ENCODE measurements around the gene APOB. TPM values are rescaled to one million over a fixed set of nuclear protein-coding genes. Genes with fewer than 3 reads are reported as not detected.

Gene APOB
- polyA plus RNA-seq, 1 of the 3 experiments (the other 2 are of a cell fraction): not detected

DNA sequence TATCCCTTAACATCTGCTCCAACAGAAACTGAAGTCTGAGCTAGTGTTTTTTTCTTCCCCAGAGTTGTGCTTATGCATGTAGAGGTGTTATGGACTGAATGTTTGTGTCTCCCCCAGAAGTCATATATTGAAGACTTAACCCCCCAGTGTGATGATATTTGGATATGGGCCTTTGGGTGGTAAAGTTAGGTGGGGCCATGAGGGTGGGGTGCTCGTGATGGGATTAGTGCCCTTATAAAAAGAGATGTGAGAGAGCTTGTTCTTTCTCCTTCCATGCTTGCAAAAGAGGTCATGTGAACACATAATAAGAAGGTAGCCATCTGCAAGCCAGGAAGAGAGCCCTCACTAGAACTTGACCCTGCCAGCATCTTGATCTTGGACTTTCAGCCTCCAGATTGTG lies 34.4 kb upstream of the APOB start:
- TF ChIP-seq EP300 (IDR thresholded peaks at IDR 0.05; ENCODE audit: borderline replicate concordance in 1 of 2, low read depth in 1 of 2, low read length in 1 of 2) (no peak), NRF1 (IDR thresholded peaks at IDR 0.05; ENCODE audit: low read depth, low read length) (no peak), CHD2 (IDR thresholded peaks at IDR 0.05; ENCODE audit: low read length, partially characterized antibody) (no peak), SIN3A (IDR thresholded peaks at IDR 0.05; ENCODE audit: borderline replicate concordance, low read depth, low read length) (no peak), MEF2A (IDR thresholded peaks at IDR 0.05; ENCODE audit: borderline replicate concordance, low read depth) (no peak), YY1 (IDR thresholded peaks at IDR 0.05; ENCODE audit: low read depth) (no peak), FOXM1 (IDR thresholded peaks at IDR 0.05; ENCODE audit: low read depth) (no peak), POLR2AphosphoS5 (IDR thresholded peaks at IDR 0.05; ENCODE audit: low read depth, low read length) (no peak), NFIC (IDR thresholded peaks at IDR 0.05; ENCODE audit: borderline replicate concordance) (no peak), RCOR1 (IDR thresholded peaks at IDR 0.05; ENCODE audit: low read length) (no peak)
- TF ChIP-seq, protein P1, sequence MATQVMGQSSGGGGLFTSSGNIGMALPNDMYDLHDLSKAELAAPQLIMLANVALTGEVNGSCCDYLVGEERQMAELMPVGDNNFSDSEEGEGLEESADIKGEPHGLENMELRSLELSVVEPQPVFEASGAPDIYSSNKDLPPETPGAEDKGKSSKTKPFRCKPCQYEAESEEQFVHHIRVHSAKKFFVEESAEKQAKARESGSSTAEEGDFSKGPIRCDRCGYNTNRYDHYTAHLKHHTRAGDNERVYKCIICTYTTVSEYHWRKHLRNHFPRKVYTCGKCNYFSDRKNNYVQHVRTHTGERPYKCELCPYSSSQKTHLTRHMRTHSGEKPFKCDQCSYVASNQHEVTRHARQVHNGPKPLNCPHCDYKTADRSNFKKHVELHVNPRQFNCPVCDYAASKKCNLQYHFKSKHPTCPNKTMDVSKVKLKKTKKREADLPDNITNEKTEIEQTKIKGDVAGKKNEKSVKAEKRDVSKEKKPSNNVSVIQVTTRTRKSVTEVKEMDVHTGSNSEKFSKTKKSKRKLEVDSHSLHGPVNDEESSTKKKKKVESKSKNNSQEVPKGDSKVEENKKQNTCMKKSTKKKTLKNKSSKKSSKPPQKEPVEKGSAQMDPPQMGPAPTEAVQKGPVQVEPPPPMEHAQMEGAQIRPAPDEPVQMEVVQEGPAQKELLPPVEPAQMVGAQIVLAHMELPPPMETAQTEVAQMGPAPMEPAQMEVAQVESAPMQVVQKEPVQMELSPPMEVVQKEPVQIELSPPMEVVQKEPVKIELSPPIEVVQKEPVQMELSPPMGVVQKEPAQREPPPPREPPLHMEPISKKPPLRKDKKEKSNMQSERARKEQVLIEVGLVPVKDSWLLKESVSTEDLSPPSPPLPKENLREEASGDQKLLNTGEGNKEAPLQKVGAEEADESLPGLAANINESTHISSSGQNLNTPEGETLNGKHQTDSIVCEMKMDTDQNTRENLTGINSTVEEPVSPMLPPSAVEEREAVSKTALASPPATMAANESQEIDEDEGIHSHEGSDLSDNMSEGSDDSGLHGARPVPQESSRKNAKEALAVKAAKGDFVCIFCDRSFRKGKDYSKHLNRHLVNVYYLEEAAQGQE (IDR thresholded peaks at IDR 0.05; ENCODE audit: low read depth, low read length): no peak
- TF ChIP-seq, protein P2, sequence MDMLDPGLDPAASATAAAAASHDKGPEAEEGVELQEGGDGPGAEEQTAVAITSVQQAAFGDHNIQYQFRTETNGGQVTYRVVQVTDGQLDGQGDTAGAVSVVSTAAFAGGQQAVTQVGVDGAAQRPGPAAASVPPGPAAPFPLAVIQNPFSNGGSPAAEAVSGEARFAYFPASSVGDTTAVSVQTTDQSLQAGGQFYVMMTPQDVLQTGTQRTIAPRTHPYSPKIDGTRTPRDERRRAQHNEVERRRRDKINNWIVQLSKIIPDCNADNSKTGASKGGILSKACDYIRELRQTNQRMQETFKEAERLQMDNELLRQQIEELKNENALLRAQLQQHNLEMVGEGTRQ (IDR thresholded peaks at IDR 0.05; ENCODE audit: borderline replicate concordance, low read depth, low read length): no peak
- Histone ChIP-seq H3K9me2 (no peaks in the 10 kb centered on the region), H3K79me2 (ENCODE audit: insufficient read depth) (no peaks in the 10 kb centered on the region), H3K36me3 (replicated peaks in 1 of 2; ENCODE audit: control insufficient read depth in 1 of 2, insufficient read depth in 2 of 2, low read length in 1 of 2) (no peaks in the 10 kb centered on the region), H2AFZ (ENCODE audit: low read depth) (no peak overlapping the region), H3K4me2 (no peak overlapping the region), H3K27me3 (ENCODE audit: insufficient read depth) (no peaks in the 10 kb centered on the region), H3K27ac (ENCODE audit: low read depth in 2 of 2, low read length in 1 of 2) (no peak overlapping the region), H3F3A (replicated peaks; ENCODE audit: insufficient read depth) (no peaks in the 10 kb centered on the region), H3K4me1 (ENCODE audit: control insufficient read depth in 1 of 2, insufficient read depth in 2 of 2, low read depth in 1 of 2, low read length in 1 of 2) (no peaks in the 10 kb centered on the region; a peak in 1 of 4 replicates), H3K9me3 (no peaks in the 10 kb centered on the region), H4K20me1 (ENCODE audit: insufficient read depth) (no peaks in the 10 kb centered on the region), H3K4me3 (ENCODE audit: low read depth in 2 of 2, low read length in 1 of 2) (no peak overlapping the region), H3K9ac (no peak overlapping the region)
- no peak for DNase-seq
- ChIA-PET CTCF (no interaction called here), POLR2A (no interaction called here)
- WGBS (ENCODE audit: low lambda C conversion rate): 3% methylated on average over 1 of the region's 1 CpG

DNA sequence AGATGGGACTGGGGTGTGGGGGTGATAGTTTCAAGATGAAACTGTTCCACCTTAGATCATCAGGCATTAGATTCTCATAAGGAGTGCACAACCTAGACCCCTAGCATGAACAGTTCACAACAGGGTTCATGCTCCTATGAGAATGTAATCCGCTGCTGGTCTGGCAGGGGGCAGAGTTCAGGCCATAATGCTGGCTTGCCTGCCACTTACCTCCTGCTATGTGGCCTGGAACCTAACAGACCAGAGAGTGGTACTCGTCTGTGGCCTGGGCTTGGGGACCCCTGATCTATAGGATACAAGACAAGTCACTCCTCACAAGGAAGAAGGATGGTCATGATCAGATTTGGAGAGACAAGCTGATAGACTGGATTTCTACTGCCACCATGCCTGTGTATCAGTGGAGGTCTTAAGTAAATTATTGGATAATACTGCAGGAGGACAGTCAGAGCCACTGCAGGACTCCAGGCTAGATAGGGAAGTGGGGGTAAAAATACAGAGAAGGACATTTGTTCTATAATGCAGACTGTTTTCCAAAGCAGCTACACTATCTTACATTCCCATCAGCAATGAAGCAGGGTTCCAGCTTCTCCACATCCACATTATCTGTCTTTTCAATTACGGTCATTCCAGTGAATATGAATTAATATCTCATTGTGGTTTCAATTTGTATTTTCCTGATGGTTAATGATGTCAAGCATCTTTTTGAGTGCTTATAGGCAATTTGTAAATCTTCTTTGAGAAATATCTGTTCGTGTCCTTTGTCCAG lies 28.8 kb upstream of the APOB start:
- no peaks in the 10 kb centered on the region for H3K79me2 ChIP-seq (ENCODE audit: insufficient read depth)
- H3K4me2 ChIP-seq: no peak overlapping the region
- DNase-seq: no peak
- H2AFZ ChIP-seq (ENCODE audit: low read depth): no peak overlapping the region
- ChIA-PET POLR2A (no interaction called here), CTCF (interaction anchor here (1.2 kb wide), 1 partner anchor 44 kb away, joined by 3 read pairs; no protein-coding TSS in a partner anchor)
- peaks cover 0 to 19% of the 10 kb centered on the region in 2 experiments; a peak in 2 of 4 replicates for H3K4me1 ChIP-seq (ENCODE audit: control insufficient read depth in 1 of 2, insufficient read depth in 2 of 2, low read depth in 1 of 2, low read length in 1 of 2)
- H3K9ac ChIP-seq: no peak overlapping the region
- H3K9me3 ChIP-seq: no peaks in the 10 kb centered on the region
- no peaks in the 10 kb centered on the region for H3K36me3 ChIP-seq (replicated peaks in 1 of 2; ENCODE audit: control insufficient read depth in 1 of 2, insufficient read depth in 2 of 2, low read length in 1 of 2)
- H3F3A ChIP-seq (replicated peaks; ENCODE audit: insufficient read depth): no peaks in the 10 kb centered on the region
- H4K20me1 ChIP-seq (ENCODE audit: insufficient read depth): no peaks in the 10 kb centered on the region
- WGBS (ENCODE audit: low lambda C conversion rate): 21% methylated on average over 4 of the region's 4 CpGs
- peak overlapping the region in 1 of 2 experiments; percentile 81; a peak in 2 of 4 replicates for H3K27ac ChIP-seq (ENCODE audit: low read depth in 2 of 2, low read length in 1 of 2)
- no peaks in the 10 kb centered on the region for H3K27me3 ChIP-seq (ENCODE audit: insufficient read depth)
- TF ChIP-seq CHD2 (IDR thresholded peaks at IDR 0.05; ENCODE audit: low read length, partially characterized antibody) (peak; percentile 12), RCOR1 (IDR thresholded peaks at IDR 0.05; ENCODE audit: low read length) (peak; percentile 53; the same call in 1 of the 2 replicates), EP300 (IDR thresholded peaks at IDR 0.05; ENCODE audit: borderline replicate concordance in 1 of 2, low read depth in 1 of 2, low read length in 1 of 2) (peak in 1 of 2 experiments; percentile 67; a peak in 1 of 4 replicates), MEF2A (IDR thresholded peaks at IDR 0.05; ENCODE audit: borderline replicate concordance, low read depth) (no peak)
- TF ChIP-seq, protein P3, sequence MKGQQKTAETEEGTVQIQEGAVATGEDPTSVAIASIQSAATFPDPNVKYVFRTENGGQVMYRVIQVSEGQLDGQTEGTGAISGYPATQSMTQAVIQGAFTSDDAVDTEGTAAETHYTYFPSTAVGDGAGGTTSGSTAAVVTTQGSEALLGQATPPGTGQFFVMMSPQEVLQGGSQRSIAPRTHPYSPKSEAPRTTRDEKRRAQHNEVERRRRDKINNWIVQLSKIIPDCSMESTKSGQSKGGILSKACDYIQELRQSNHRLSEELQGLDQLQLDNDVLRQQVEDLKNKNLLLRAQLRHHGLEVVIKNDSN (IDR thresholded peaks at IDR 0.05; ENCODE audit: borderline replicate concordance, low read depth): no peak
- no peaks in the 10 kb centered on the region for H3K9me2 ChIP-seq
- no peak overlapping the region for H3K4me3 ChIP-seq (ENCODE audit: low read depth in 2 of 2, low read length in 1 of 2)
